HG02970 (cell line): ENCODE measurements around the gene HLA-DPA1.
"Not testable (repeated sequence)": the region's sequence is repeated elsewhere in the genome, so short reads cannot be mapped to it uniquely, and the experiment has no call there.

ENCODE experiments used
- ATAC-seq: cut with Tn5 transposase; IDR thresholded peaks from one replicate; pipeline ENCODE4 v1.9.1; 2021; ENCODE audit warnings: mild to moderate bottlenecking, moderate library complexity, moderate number of reproducible peaks; ENCODE audit not compliant: unreplicated experiment, low FRiP score

Gene HLA-DPA1

DNA sequence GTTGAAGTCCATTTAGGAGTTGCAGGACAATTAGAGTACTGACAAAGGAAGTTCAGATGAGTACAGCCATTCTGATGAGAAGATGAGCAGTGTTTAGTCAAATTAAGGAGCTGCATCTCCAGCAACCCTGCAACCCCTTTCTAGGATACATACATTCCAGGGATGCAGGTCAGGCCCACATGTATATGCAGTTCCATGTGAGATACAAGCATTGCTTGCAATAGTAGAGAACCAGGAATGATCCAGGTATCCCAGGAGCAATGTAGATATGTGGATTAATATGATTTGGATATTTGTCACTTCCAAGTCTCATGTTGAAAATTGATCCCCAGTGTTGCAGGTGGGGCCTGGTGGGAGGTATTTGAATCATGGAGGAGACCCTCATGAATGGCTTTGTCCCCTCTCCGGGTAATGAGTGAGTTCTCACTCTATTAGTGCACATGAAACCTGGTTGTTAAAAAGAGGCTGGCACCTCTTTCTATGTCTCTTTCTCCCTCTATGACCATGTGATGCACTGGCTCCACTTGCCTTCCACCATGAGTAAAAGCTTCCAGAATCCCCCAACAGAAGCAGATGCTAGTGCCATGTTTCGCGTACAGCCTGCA lies 6.4 kb downstream of the HLA-DPA1 start:
- no peak for ATAC-seq

DNA sequence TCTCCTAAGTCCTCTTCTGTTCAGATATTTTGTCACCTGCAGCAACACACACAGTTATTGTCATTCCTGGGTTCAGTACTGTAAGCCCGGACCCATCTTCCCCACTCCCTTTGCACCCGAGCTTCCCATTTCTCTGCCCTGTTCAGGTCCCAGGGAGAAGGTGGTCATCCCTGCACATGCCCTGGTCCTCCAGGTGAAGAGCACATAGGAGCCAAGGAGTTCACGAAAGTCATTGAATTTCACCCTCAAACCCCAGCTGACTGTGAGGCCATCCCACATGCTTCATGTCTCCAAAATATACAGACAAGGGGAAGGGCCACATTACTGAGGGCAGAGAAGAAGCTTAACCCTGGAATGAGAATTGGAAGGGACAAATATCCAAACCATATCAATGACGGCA lies 8.1 kb downstream of the HLA-DPA1 start:
- ATAC-seq = no peak

DNA sequence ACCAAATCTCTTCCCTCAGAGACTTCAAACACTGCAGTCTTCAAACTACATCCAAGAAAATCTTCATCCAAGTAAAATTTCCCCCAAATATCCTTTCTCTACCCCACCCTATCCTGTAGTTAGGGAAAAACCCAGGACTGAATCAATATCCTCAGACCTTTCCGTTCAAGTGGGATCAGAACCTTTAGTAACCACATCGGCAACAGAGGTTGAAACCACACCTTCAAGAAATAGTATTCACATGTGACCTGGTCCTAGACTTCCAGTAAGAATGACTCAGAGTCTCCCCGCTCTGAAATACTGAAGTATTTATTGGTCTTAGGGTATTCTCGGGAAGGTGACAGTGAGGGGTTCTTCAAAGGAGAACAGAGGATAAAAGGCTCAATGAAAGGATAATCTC lies 8.7 kb downstream of the HLA-DPA1 start:
- no peak for ATAC-seq

DNA sequence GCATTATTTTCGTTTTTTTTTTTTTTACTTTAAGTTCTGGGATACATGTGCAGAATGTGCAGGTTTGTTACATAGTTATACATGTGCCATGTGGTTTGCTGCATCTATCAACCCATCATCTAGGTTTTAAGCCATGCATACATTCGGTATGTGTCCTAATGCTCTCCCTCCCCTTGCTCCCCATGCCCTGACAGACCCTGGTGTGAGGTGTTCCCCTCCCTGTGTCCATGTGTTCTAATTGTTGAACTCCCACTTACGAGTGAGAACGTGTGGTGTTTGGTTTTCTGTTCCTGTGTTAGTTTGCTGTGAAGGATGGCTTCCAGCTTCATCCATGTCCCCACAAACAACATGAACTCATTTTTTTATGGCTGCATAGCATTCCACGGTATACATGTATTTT lies 10.0 kb downstream of the HLA-DPA1 start:
- not testable (repeated sequence) for ATAC-seq

DNA sequence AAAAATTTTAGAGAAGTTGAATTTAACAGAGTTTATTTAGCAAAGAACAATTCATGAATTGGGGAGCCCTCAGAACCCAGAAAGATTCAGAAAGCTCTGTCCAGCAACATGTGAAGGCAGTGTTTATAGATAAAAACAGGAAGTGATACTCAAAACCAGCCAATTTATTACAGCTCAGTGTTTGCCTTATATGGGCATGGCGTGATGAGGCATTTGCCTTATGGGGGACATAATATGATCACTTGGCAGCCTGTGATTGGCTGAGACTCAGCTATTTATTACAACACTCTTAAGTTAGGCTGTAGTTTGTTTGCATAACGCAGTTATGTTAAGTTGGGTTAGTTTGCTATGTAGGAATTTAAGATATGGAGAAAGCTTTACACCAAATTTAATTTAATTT lies 11.5 kb downstream of the HLA-DPA1 start:
- no peak for ATAC-seq

DNA sequence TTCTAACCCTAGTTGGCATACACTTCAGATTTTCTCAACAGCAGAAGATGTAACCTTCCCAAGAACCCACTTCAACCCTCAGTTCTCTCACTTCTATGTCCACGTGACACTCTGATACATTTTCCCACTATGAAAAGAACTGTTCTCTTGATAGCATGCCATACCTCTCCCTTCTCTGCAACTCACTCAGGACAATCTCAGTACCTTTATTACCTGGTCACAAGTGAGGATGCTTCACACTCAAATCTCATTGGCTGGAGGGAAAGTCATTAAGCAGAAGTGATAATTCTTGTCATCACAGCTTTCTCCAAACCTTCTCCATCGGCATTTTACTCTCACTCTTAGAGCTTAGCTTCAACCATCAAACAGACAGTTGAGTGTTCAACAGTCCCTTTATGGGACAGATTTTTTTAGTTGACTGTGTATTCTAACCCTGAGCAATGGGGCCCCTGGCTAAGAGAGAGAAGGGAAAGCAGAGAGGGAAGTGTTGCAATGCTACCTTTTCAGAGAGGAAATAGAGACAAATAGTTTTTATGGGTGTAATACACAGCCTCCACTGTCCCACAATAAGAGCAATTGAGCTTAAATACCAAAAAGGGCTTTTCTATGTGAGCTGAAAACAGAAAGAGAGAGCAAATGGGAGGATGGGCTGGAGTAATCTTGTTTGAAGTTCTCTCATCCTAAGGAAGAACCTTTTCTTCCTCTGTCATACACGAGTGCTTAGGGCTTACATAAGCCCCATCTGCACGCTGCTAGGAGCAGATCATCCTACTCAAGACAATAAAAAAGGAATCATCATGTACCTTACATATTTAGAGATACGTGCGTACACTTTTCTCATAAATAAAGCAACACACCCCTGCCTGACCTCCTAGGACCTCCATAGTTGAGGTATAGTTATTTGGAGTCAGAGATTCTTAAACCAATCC lies 16.0 kb downstream of the HLA-DPA1 start:
- no peak for ATAC-seq

DNA sequence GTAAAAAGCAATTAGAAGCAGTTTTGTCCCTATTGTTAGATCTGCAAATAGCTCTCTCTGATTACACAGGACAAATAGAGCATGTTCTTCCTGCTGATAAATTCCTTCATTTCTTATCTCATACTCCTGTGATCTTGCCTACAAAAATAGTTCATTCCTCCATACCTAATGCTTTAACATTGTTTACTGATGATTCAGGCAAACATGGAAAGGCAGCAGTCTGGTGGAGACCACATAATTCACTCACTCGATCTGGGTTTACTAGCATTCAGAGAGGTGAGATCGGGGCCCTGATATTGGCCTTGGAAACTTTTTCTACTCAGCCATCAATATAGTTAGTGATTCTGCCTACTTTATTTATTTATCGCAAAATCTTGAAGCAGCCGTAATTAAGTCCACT lies 20.2 kb downstream of the HLA-DPA1 start:
- no peak for ATAC-seq

DNA sequence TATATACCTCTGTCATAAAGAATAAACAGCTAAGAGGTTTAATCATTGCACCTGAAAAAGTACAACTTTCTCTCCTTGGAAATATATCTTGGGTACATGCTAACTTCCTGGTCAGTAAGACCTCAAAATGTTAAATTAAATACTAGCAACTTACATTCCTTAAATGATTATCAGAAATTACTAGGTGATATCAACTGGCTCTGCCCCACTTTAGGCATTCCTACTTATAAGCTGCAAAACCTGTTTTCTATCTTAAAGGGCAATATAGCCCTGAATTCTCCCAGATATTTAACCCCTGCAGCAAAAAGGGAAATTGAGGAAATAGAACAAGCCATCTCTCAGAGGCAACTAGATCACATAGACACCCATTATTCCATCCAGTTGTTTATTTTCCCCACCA lies 20.8 kb downstream of the HLA-DPA1 start:
- ATAC-seq = no peak

DNA sequence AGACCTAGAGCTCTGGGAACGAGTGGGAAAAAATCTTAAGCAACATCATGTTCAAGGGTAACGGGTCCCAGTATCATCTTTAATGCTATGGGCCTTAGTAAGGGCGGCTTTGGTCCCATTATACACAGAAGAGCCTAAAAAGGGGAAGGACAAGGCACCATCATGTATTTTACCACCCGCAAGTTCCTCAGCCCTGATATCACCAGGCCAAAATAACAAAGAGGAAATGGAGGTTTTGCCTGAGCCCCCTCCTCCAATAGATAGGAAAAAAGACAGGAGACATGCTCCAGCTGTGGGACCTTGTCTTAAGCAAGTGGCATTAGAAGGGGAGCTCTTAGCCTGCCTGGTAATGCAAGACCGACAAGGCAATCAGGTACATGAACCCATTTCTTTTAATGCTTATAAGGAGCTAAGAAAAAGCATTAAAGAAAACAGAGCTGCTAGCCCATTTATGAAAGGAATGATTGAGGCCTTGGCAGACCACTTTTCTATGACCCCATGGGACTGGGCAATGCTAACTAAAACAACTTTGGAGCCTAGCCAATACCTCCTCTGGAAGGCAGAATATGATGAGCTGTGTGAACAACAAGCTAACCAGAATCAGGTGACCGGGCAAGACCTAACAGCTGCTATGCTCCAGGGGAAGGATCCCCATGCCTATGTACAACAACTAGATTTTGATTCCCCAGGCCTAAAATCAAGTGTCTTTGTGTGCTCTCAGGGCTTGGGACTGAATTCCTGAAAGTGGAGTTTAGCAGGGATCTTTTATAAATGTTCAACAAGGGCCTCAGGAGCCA lies 23.2 kb downstream of the HLA-DPA1 start:
- no peak for ATAC-seq

DNA sequence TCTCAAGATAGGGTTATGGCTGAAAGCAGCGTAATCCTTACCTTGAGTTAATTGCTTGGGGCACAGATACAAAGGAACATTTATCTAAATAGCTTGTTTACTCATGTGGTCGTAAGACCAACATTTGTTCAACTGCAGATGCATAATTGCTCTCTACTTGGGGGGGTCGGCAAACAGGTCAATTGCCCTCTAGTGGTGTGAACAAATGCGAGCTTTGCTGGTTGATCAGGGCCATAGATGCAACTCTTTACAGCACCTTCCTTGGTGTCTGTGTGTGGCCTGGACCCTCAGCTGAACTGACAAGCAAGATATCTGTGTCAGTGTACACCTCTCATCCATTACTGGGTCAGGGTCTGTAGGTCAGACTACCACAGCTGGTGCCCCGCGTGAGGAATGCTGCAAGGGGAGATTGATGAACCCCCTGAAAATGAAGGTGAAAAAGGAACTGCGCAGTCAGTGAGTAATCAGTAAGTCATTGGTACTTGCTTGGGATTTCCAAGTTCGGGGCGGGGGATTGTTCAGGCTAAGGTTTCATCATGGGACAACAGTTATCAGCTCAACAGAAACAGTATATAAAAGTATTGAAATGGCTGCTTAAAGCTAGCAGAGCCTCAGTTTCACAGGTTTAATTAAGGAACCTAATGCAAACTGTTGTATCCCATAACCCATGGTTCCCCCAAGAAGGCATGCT lies 24.0 kb downstream of the HLA-DPA1 start:
- ATAC-seq = no peak

DNA sequence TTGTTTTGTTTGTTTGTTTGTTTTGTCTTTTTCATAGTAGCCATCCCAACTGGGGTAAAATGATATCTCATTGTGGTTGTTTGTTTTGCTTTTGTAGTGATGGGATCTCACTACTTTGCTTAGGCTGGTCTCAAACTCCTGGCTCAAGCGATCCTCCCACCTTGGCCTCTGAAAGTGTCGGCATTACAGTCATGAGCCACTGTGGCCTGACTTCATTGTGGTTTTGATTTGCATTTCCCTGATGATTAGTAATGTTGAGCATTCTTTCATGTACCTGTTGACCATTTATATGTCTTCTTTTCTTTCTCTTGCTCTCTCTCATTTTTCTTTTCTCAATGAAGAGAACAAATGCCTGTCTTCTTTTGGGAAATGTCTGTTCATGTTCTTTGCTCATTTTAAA lies 33.3 kb downstream of the HLA-DPA1 start:
- ATAC-seq = no peak

DNA sequence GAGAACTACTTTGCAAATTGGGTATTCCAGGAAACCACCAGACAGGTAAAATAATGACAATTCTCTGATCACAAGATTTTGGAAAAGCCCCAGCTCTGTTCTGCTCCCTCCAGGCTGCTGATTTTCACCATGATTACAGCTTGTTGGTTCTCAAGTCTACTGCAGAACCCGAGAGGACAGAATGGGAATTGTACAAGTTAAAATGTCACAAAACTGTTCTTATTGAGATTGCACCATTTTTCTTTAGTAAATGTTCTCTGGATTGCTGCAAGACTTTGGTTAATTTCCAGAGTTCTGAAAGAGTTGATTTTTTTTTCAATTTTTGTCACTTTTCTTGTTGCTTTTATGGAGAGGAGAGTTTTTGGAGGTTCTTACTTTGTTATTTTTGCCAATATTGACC lies 36.9 kb downstream of the HLA-DPA1 start:
- ATAC-seq = no peak

DNA sequence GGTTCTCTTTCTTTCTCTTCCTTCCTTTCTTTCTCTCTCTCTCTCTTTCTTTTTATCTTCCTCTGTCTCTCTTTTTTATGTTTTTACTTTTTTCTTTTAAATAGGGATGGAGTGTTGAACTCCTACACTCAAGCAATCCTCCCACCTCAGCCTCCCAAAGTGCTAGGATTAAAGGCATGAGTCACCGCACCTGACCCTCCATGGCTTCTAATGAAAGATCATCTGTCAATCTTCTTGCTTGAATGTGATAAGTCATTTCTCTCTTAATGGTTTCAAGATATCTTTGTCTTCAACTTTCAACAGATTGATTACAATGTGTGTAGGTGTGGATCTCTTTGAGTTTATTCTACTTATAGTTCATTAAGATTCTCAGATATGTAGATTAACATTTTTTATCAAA lies 38.9 kb downstream of the HLA-DPA1 start:
- no peak for ATAC-seq

DNA sequence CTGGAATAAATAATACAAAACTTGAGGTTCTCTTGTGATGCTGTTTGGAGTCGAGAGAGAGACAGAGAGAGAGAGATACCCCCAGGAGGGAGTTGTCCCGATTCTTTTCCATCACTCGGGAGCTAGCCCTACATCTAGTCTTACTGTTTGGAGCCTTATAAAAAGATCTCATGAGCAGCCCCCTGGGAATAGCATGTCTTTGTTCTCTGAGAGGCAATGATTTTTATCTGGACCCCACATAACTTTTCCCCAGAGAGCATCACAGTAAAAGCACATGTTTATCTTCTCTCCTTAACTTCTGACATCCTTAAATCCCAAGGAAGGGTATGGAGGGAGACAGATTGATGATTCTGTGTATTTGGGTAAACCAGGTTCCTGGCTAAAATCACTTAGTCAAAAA lies 43.2 kb downstream of the HLA-DPA1 start:
- no peak for ATAC-seq

DNA sequence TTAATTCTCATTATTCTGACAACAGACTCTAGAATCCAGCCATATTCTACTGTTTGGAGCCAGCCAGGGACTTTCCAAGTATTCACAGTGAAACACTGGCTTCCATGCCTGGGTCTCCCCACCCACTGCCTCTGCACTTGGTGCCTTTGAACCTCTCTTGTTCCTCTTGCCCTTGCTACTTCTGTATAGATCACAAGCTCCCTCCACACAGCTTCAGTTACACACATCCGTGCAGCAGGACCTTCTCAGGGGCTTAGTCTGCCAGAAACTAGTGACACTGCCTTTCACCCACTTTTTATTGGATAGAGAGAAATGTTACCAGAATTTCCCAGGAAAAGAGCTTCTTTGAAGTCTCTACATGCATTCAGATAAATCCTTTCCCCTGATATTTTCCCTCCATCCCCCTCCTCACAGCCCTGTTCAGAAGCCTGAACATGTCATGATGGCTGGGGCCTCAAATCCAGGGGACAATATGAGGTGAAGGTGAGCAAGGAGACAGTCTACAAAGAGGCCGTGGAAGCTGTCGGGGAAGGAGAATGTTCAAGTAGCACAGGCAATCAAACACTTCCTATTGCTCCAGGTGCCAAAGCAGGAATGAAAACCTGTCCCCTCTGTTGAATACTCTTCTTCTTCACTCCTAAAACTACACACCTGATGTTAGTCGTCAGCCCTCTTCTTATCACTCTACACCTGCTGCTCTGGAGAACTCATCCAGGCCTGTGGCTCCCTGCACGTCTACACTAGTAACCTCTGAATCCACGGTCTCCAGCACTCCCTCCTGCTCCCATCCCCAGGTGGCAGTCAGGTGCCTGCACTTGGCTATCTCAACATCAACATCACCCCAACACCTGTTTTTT lies 43.9 kb downstream of the HLA-DPA1 start:
- peak; percentile 51 for ATAC-seq

DNA sequence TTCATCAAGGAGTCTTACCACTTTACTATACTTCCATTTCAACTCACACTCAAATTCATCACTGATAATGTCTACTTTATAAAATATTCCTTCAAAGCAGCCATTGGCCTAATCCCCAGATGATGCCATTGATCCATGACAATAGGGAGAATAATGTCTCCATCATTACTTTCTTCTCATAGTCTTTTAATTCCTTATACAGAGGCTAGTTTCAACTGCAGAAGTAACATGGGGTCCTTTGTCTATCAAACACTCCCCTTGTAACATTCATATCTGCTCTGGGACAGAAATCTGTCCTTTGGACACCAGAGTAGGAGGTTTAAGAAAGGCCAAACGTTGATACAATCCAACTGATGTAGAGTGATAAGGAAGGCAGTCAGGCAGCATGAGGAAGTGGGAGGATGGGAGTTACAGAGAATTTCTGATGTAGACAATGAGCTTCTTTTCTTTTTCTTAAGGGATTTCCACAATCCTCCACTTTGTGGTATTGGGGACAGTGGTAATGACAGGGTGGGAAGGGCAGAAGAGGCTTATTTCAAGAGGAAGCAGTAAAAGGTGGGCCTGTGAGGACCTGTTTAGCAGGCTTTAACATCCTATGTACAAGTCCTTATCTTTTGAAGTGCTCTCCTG lies 45.1 kb downstream of the HLA-DPA1 start:
- ATAC-seq = no peak

DNA sequence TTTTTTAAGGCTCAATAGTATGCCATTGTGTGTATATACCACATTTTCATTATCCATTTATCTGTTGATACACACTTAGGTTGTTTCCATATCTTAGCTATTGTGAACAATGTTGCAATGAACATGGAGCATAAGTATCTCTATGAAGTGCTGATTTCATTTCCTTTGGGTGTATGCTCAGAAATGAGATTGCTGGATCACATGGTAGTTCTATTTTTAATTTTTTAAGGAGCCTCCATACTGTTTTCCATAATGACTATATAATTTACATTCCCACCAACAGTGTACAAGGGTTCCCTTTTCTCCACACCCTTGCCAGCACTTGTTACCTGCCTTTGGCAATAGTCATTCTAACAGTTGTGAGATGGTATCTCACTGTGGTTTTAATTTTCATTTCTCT lies 48.9 kb downstream of the HLA-DPA1 start:
- no peak for ATAC-seq

DNA sequence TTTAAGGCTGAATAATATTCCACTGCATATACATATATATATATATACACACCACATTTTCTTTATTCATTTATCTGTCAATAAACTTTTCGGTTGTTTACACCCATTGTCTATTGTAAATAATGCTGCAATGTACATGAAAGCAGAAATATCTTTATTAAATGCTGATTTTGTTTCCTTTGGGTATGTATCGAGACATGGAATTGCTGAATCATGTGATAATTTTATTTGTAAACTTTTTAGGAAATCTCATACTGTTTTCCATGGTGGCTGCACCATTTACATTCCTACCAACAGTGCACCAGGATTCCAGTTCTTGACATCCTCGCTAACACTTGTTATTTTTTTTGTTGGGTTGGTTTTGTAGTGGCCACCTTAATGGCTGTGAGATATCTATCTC lies 49.9 kb downstream of the HLA-DPA1 start:
- ATAC-seq = no peak

DNA sequence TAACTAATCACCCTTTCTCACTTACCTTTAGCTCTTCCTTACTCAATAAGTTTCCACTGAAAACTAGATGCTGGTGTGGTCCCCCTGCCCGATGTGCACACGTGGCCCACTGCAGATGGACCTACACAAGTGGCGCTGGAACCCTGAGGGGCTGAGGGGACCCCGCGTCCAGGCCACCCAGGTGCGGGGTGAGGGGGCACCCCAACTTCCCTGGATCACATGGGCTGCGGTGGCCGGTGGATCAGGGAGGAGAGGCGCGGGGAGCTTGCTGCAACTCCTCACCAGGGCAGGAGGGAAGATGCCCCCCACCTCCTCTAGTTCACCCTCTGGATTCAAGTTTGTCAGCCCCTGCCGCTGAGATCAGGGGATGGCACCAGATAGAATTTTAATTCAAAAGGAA lies 51.5 kb downstream of the HLA-DPA1 start:
- no peak for ATAC-seq
